Osteocyte (in vitro differentiated cells): ENCODE measurements around the gene CDK10. TPM values are rescaled to one million over a fixed set of nuclear protein-coding genes. Genes with fewer than 3 reads are reported as not detected.
"Not testable (repeated sequence)": the region's sequence is repeated elsewhere in the genome, so short reads cannot be mapped to it uniquely, and the experiment has no call there.

Experiments used
- DNase-seq: peaks from one replicate; pipeline ENCODE4 v3.0.0; 2021; ENCODE audit warnings: mixed read lengths; ENCODE audit not compliant: unreplicated experiment; ENCODE audit errors: extremely low spot score
- H3K27ac Mint-ChIP-seq: one replicate; pipeline ENCODE4 v1.8.0; 2021; ENCODE audit warnings: mild to moderate bottlenecking, mixed read lengths; ENCODE audit not compliant: unreplicated experiment
- H3K27me3 Mint-ChIP-seq: one replicate; pipeline ENCODE4 v1.8.0; 2021; ENCODE audit warnings: mixed read lengths; ENCODE audit not compliant: unreplicated experiment
- H3K36me3 Mint-ChIP-seq: one replicate; pipeline ENCODE4 v1.8.0; 2021; ENCODE audit warnings: mixed read lengths; ENCODE audit not compliant: unreplicated experiment
- H3K4me1 Mint-ChIP-seq: one replicate; pipeline ENCODE4 v1.8.0; 2021; ENCODE audit warnings: mixed read lengths; ENCODE audit not compliant: unreplicated experiment
- H3K4me3 Mint-ChIP-seq: one replicate; pipeline ENCODE4 v1.8.0; 2021; ENCODE audit warnings: mild to moderate bottlenecking, moderate library complexity, mixed read lengths; ENCODE audit not compliant: unreplicated experiment
- H3K9me3 Mint-ChIP-seq: one replicate; pipeline ENCODE4 v1.8.0; 2021; ENCODE audit warnings: mixed read lengths; ENCODE audit not compliant: unreplicated experiment
- CTCF ChIP-seq: fragments of 200-600 bp; sonication (generic); IDR thresholded peaks from 2 replicates; pipeline ENCODE4 v1.5.0; 2021; ENCODE audit warnings: antibody characterized with exemption, mild to moderate bottlenecking, moderate library complexity
- total RNA-seq: library from RNA; stranded (reverse); gene quantifications from 2 replicates; pipeline ENCODE4 v1.2.1, GENCODE V29; 2021

Gene CDK10
- total RNA-seq, 1 donor from 2014 or later = 91.5 TPM

- H3K27ac Mint-ChIP-seq = no peak overlapping the region
- H3K4me3 Mint-ChIP-seq = no peak overlapping the region
- H3K4me1 Mint-ChIP-seq = no peaks in the 10 kb centered on the region
- DNase-seq = no peak
- H3K27me3 Mint-ChIP-seq = no peaks in the 10 kb centered on the region
- H3K9me3 Mint-ChIP-seq = no peaks in the 10 kb centered on the region
- TF ChIP-seq CTCF = no peak
- peaks cover 19% of the 10 kb centered on the region for H3K36me3 Mint-ChIP-seq
Measured at GRCh38 chr16:89693289-89693731, 6.8 kb downstream of the CDK10 start.

GRCh38 chr16:89693931-89694783 is 7.7 kb downstream of the CDK10 start:
- no peak overlapping the region for H3K4me3 Mint-ChIP-seq
- no peak overlapping the region for H3K27ac Mint-ChIP-seq
- peaks cover 19% of the 10 kb centered on the region for H3K36me3 Mint-ChIP-seq
- peaks cover under 1% of the 10 kb centered on the region for H3K4me1 Mint-ChIP-seq
- no peaks in the 10 kb centered on the region for H3K9me3 Mint-ChIP-seq
- DNase-seq = no peak
- no peak for TF ChIP-seq CTCF
- no peaks in the 10 kb centered on the region for H3K27me3 Mint-ChIP-seq

- H3K27me3 Mint-ChIP-seq, H3K4me3 Mint-ChIP-seq, H3K27ac Mint-ChIP-seq: not testable (repeated sequence)
Measured at GRCh38 chr16:89694784-89695085, 8.2 kb downstream of the CDK10 start.

GRCh38 chr16:89695086-89695874 is 8.8 kb downstream of the CDK10 start:
- Mint-ChIP-seq H3K4me1 (peaks cover 6% of the 10 kb centered on the region), H3K27me3 (no peaks in the 10 kb centered on the region), H3K27ac (no peak overlapping the region), H3K4me3 (no peak overlapping the region), H3K36me3 (peaks cover 16% of the 10 kb centered on the region), H3K9me3 (no peaks in the 10 kb centered on the region)
- TF ChIP-seq CTCF = no peak
- DNase-seq = no peak

More at GRCh38 chr16:89694784-89695085, 8.2 kb downstream of the CDK10 start:
- not testable (repeated sequence) for DNase-seq, H3K4me1 Mint-ChIP-seq, H3K9me3 Mint-ChIP-seq
- peaks cover 19% of the 10 kb centered on the region for H3K36me3 Mint-ChIP-seq

DNA sequence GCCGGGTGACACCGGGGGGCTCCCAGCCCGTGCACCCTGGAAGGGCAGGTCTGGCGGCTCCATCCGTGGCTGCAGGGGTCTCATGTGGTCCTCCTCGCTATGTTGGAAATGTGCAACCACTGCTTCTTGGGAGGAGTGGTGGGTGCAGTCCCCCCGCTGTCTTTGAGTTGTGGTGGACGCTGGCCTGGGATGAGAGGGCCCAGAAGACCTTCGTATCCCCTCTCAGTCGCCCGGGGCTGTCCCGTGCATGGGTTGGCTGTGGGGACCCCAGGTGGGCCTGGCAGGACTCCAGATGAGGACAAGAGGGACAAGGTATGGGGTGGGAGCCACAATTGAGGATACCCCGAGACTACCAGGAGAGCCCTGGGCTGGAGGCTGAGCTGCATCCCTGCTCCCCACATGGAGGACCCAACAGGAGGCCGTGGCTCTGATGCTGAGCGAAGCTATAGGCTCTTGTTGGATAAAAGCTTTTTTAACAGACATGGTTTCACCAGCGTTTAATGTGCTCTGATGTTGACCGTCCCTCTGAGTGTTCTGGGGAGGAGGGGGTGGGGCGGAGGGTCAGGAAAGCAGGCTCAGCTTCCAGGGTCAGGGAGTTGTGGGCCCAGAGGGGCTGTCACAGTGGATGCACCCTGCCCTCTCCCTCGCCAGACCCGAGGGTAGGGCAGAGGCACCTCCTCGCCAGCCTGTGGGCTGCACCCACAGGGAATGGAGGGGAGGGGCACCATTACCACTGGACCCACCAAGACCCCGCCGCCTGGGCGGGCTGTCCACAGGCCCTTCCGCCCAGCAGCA is 9.6 kb downstream of the CDK10 start:
- Mint-ChIP-seq H3K4me3 (no peak overlapping the region), H3K27ac (no peak overlapping the region), H3K27me3 (no peaks in the 10 kb centered on the region), H3K4me1 (peaks cover 9% of the 10 kb centered on the region), H3K36me3 (peaks cover 13% of the 10 kb centered on the region), H3K9me3 (no peaks in the 10 kb centered on the region)
- TF ChIP-seq CTCF = no peak
- DNase-seq = no peak
